Body of pancreas (tissue), 4 donors: Measurements from ENCODE around the gene SUSD3.

ENCODE experiments used
- POLR2A ChIP-seq, 3 donors: fragments of 450-650 bp; IDR thresholded peaks; one replicate each; pipeline ENCODE4 v1.6.1; 2016; ENCODE audit warnings: antibody characterized with exemption in 3 of 3, mild to moderate bottlenecking in 2 of 3
- TF ChIP-seq, protein P1 (sequence below), 7 experiments: fragments of 450-650 bp in 4 of 7; fragments of 200-600 bp in 3 of 7; sonication (generic) in 3 of 7; IDR thresholded peaks; one replicate each; pipeline ENCODE4 v1.5.1; 2016 to 2019; ENCODE audit warnings: antibody characterized with exemption in 7 of 7

DNA sequence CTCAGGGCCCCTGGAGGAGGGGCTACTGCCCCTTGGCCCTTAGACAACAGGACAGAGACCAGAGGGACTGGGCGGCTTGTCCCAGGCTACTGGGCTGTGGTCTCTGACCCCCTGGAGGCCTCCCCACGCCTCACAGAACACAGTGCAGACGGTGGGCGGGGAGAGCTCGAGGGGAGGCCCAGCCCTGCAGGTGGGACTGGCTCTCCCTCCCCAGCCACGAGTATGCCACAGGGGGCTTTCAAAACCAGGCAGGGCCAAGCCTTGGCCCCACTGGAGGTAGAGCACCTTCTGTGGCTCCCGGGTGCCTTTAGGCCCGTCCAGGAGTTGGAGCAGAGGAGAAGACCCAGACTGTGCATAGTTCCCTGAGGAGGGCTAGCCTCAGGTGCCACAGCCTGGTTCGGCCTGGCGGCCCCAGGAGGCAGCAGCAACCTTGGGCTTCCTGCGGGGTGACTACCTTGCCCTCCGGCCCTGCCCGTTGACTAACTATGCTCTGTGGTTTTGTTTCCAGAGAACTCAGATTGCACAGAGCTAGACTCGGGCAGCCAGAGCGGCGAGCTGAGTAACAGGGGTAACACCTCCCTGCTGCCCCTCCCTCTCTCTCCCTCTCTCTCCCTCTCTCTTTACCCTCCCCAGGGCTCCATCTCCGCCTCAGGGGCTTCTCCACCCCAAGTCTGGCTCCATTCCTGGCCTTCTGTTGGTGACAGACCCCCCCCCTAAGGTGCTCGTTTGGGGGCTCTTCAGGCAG is 53.0 kb downstream of the SUSD3 start:
- TF ChIP-seq, protein P1, sequence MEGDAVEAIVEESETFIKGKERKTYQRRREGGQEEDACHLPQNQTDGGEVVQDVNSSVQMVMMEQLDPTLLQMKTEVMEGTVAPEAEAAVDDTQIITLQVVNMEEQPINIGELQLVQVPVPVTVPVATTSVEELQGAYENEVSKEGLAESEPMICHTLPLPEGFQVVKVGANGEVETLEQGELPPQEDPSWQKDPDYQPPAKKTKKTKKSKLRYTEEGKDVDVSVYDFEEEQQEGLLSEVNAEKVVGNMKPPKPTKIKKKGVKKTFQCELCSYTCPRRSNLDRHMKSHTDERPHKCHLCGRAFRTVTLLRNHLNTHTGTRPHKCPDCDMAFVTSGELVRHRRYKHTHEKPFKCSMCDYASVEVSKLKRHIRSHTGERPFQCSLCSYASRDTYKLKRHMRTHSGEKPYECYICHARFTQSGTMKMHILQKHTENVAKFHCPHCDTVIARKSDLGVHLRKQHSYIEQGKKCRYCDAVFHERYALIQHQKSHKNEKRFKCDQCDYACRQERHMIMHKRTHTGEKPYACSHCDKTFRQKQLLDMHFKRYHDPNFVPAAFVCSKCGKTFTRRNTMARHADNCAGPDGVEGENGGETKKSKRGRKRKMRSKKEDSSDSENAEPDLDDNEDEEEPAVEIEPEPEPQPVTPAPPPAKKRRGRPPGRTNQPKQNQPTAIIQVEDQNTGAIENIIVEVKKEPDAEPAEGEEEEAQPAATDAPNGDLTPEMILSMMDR (IDR thresholded peaks at IDR 0.05) = no peak
- TF ChIP-seq POLR2A (IDR thresholded peaks at IDR 0.05) = no peak
